ENCODE results near the gene PRRT3.

The PRRT3 gene

DNA sequence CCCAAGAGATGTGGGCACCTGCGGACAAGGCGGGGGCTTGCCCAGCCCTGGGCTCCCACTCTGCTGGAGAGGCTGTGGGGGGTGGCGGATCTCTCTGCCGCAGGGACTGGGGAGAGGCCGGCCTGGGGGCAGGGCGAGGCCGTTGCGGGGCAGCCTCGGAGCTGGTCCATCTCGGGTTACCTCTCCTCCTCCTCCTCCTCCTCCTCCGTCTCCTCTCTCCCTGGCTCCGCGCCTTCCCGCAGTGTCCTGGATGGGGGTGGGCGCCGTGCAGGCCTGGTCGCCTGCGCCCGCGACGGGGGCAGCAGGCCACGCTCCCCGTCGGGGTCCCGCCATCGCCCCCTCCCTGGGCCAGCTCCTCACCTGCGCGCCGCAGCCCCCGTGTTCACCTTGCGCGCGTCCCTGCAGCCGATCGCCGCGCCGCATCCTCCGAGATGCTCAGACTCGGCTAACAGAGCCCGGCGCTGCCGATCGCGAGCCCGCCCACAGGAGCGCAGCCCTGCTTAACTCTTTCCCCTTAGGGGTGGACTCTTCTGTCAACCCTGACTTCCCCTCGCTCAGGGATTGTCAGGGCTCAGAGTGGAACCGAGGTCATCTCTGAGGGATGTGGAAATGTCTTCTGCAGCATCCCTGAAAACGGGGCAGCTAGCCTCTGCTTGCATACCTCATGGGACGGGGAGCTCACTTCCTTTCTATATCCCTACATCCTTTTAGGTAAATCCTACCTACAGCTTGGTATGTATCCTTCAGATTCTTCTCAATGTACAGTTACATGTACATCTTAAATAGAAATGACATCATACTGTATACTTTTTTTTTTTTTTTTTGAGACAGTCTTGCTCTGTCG, at the start of gene PRRT3:
PRRT3 (minus strand) TSS at position 447 of the 844 bp plus-strand sequence. CDS start 2,293 bp downstream, outside the sequence.
- TF ChIP-seq CTCF (IDR thresholded peaks at IDR 0.05; ENCODE audit: control insufficient read depth, extremely low read depth, insufficient read depth) = no peak
- DNase-seq (ENCODE audit: low read depth) = no peak
- H3K4me3 ChIP-seq (ENCODE audit: low read depth, low read length) = peak within 1 kb of the TSS; percentile 50

DNA sequence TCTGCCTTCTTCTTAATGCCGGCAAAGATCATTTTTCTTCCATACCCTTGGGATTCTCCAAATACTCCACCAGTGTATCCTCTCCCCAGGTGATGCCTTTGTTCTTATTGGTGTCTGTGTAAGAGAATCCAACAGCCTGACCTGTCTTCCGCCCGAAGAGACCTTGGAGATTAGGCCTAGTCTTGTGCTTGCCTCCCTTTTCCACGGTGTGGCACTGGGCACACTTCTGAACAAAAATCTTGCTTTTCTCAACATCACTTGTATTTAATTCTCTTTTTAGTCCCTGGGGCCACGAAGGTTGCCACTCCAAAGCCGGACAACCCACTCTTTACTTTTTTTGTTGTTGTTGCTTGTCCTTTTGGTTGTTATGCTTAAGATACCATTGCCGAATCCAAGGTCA, 48.5 kb upstream of the PRRT3 start:
- TF ChIP-seq CTCF (IDR thresholded peaks at IDR 0.05; ENCODE audit: control insufficient read depth, extremely low read depth, insufficient read depth) = no peak
- no peak overlapping the region for H3K4me3 ChIP-seq (ENCODE audit: low read depth, low read length)
- DNase-seq (ENCODE audit: low read depth) = no peak

DNA sequence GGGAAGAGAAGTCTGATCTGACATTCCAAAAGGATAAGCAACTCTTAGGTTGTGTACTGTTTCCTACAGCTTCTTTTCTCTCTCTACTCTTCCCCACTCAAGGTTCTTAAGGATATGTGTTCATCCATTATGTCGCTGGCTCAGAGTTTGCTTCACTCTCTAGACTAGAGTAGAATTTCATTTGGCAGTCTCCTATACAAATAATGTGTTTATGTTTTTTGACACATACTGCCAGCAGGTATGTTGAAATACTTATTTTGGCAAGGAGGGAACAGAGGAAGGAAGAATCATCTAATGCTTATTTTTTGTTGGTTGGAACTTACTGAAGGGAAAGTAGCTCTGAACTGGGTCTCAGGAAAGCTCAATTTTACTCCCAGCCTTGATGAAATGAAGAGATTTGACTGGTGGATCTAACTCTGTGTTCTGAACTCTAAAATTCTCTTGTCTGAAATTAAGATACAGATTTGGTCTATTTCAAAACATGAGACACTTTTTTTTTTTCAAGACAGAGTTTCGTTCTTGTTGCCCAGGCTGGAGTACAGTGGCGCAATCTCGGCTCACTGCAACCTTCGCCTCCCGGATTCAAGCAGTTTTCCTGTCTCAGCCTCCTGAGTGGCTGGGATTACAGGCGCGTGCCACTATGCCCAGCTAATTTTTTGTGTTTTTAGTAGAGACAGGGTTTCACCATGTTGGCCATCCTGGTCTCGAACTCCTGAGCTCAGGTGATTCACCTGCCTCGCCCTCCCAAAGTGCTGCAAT, 42.1 kb upstream of the PRRT3 start:
- peak; percentile 64 for DNase-seq (ENCODE audit: low read depth)
- H3K4me3 ChIP-seq (ENCODE audit: low read depth, low read length) = no peak overlapping the region
- no peak for TF ChIP-seq CTCF (IDR thresholded peaks at IDR 0.05; ENCODE audit: control insufficient read depth, extremely low read depth, insufficient read depth)

DNA sequence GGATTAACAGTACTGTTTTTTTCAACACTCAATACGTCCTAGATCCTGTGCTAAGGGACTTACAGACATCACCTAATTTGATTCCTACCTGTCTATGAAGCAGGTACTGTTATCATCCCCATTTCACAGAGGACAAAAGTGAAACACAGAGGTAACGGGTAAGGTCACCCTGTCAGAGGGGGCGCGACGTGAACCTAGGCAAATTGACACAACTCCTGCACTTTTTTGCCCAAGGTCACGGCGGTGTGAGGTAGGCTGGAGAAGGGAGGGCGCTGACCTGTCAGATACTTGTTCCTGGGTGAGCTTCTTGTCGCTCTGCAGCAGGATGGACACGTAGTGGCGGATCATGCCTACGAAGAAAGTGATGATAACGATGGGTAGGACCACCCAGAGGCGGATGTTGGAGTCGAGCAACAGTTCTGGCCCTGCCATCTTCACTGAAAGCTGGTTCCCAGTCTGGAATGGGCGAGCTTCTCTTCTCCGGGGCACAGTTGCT, 34.1 kb upstream of the PRRT3 start:
- DNase-seq (ENCODE audit: low read depth) = no peak
- TF ChIP-seq CTCF (IDR thresholded peaks at IDR 0.05; ENCODE audit: control insufficient read depth, extremely low read depth, insufficient read depth) = no peak
- peak overlapping the region; percentile 95 for H3K4me3 ChIP-seq (ENCODE audit: low read depth, low read length)

DNA sequence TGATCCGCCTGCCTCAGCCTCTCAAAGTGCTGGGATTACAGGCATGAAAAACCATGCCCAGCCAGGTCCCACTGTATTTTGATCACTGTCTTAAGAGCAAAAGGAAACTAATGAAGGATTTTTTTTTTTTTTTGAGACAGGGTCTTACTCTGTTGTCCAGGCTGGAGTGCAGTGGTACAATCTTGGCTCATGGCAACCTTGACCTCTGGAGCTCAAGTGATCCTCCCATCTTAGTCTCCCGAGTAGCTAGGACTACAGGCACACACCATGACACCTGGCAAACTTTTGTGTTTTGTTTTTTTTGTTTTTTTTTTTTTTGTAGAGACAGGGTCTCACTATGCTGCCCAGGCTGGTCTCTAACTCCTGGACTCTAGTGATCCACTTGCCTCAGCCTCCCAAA, 28.0 kb upstream of the PRRT3 start:
- H3K4me3 ChIP-seq (ENCODE audit: low read depth, low read length) = no peak overlapping the region

More for the DNA sequence above, 28.0 kb upstream of the PRRT3 start:
- no peak for DNase-seq (ENCODE audit: low read depth)
- TF ChIP-seq CTCF (IDR thresholded peaks at IDR 0.05; ENCODE audit: control insufficient read depth, extremely low read depth, insufficient read depth) = no peak

Measured in LNCaP clone FGC (cell line).